A673 (cell line): ENCODE results near the gene IGF1R.

Experiments
- CTCF ChIP-seq: fragments of 300-800, 200-600 bp; sonication (generic); conservative IDR thresholded peaks from 2 replicates; pipeline ENCODE4 v1.5.1; 2017; ENCODE audit warnings: low read depth, mild to moderate bottlenecking, antibody characterized with exemption, low read length, moderate library complexity, mixed read lengths
- EZH2 ChIP-seq: fragments of 200-600 bp; sonication (generic); IDR thresholded peaks from 2 replicates; pipeline ENCODE4 v1.6.1; 2017; ENCODE audit warnings: borderline replicate concordance, low read depth, mild to moderate bottlenecking, mixed read lengths, antibody characterized with exemption, low read length; ENCODE audit not compliant: poor library complexity, severe bottlenecking

DNA sequence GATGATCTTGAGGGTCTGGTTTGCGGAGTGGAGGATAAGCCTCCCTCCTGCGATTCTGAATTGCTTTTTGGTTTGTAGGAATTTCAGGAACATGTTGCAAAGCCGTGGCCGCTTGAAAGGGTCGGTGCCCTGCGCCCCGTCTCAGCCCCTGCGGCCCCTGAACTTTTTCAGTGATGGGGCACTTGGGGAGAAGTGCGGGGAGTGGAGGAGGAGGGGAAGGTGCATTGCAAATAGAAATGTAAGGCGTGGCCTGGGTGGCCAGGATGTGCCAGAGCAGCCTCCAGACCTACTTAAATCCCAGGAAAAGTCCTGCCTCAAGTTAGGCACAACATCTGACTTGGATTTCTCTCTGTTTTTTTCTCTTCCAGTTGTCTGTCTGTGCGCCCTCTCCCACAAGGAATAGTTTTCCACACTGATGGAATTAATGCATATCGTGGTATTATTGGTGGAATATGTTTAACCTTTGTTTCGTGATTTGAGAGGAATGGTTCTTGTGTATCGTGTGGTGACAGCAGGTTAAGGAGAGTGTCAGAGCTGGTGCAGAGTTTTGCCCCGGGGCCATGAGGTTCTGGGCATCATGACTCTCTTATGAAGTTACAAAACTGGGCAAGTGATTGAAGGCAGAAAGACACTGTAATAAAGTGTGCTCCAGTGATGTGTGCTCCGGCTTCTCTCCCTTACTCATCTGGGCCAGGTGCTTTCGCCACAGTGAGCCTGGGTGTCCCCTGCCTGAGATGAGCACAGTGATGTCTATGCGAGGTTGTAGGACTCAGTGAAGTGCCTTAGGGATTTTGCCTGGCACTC, 205.5 kb downstream of the IGF1R start:
- TF ChIP-seq CTCF (no peak), EZH2 (no peak)
